GM19395 (cell line): Measurements from ENCODE around the gene MYL6B.

ENCODE experiments used
- ATAC-seq: cut with Tn5 transposase; IDR thresholded peaks from one replicate; pipeline ENCODE4 v1.9.1; 2021; ENCODE audit warnings: mild to moderate bottlenecking, moderate library complexity; ENCODE audit not compliant: unreplicated experiment

Gene MYL6B

GRCh38 chr12:56204275-56204674 lies 51.9 kb downstream of the MYL6B start:
- no peak for ATAC-seq

- ATAC-seq = no peak
These were observed 53.1 kb downstream of the MYL6B start for GRCh38 chr12:56205445-56205844.

GRCh38 chr12:56206452-56207166 lies 54.2 kb downstream of the MYL6B start:
- ATAC-seq = no peak
